Uterus (tissue), 4 donors: ENCODE measurements around the gene FAM228B. TPM values are rescaled to one million over a fixed set of nuclear protein-coding genes. Genes with fewer than 3 reads are reported as not detected.

Experiments used
- DNase-seq, 2 donors: peaks; one replicate each; pipeline ENCODE4 v3.0.0-alpha.2; 2019 to 2020
- H3K27ac ChIP-seq, 2 donors: fragments of 200-600 bp; sonication (generic); 1 replicate in 1 of 2; 2 replicates in 1 of 2; pipeline ENCODE4 v1.5.1; 2016 to 2018
- H3K27me3 ChIP-seq, 2 donors: fragments of 200-600 bp; sonication (generic); one replicate each; pipeline ENCODE4 v1.5.1; 2018 to 2019; ENCODE audit warnings: control low read depth in 1 of 2
- H3K36me3 ChIP-seq, 2 donors: fragments of 200-600 bp; sonication (generic); one replicate each; pipeline ENCODE4 v1.5.1; 2019; ENCODE audit warnings: control low read depth in 1 of 2
- H3K4me1 ChIP-seq, 2 donors: fragments of 200-600 bp; sonication (generic); one replicate each; pipeline ENCODE4 v1.5.1; 2018 to 2019; ENCODE audit warnings: control low read depth in 1 of 2
- H3K4me3 ChIP-seq, 2 donors: fragments of 200-600 bp; sonication (generic); 1 replicate in 1 of 2; 2 replicates in 1 of 2; pipeline ENCODE4 v1.5.1; 2018 to 2019; ENCODE audit warnings: mild to moderate bottlenecking in 1 of 2
- H3K9me3 ChIP-seq, 2 donors: fragments of 200-600 bp; sonication (generic); one replicate each; pipeline ENCODE4 v1.5.1; 2019; ENCODE audit warnings: control low read depth in 1 of 2
- POLR2A ChIP-seq, 2 donors: fragments of 450-650 bp; IDR thresholded peaks; one replicate each; pipeline ENCODE4 v1.6.1; 2016; ENCODE audit warnings: antibody characterized with exemption in 2 of 2, mild to moderate bottlenecking in 1 of 2, moderate library complexity in 1 of 2
- intact Hi-C: fragments of 100-400 bp; cut with DNase I; formaldehyde crosslinking; loops from one replicate; pipeline ENCODE4 v1.15.1; 2023; ENCODE audit warnings: low total_unique reads
- total RNA-seq, 4 donors: library from RNA; depleted of rRNA in 3 of 4; stranded (reverse); fragments of >200 nt in 3 of 4; gene quantifications; one replicate each; pipeline versions ENCODE4 v1.1.0 to v1.2.4, GENCODE V29; 2014 to 2023
- TF ChIP-seq, protein P1 (sequence below), 4 experiments: fragments of 200-600 bp in 2 of 4; fragments of 450-650 bp in 2 of 4; sonication (generic) in 2 of 4; IDR thresholded peaks; one replicate each; pipeline ENCODE4 v1.5.1; 2016 to 2019; ENCODE audit warnings: antibody characterized with exemption in 4 of 4, mild to moderate bottlenecking in 2 of 4, moderate library complexity in 1 of 4
- donor health status: DM: yes; HTN: yes; CAD: no.

FAM228B gene
- total RNA-seq, 4 donors from 2014 or later: 25.1 to 96.1 (median 51.7) TPM

DNA sequence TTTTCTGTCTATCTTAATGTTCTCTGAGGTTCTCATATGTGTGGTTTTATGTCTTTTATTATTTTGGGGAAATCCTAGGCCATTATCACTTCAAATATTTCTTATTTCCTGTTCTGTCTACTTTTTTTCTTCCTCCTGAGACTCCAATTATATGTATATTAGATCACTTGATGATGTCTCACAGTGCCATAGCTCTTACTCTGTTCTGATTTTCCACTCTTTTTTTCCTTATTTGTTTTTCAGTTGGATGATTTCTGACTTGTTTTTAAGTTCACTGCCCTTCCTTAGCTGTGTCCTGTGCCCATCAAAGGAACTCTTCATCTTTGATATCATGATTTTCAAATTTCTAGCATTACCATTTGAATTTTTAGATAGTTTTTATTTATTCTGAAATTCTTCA is 24.1 kb downstream of the FAM228B start:
- TF ChIP-seq, protein P1, sequence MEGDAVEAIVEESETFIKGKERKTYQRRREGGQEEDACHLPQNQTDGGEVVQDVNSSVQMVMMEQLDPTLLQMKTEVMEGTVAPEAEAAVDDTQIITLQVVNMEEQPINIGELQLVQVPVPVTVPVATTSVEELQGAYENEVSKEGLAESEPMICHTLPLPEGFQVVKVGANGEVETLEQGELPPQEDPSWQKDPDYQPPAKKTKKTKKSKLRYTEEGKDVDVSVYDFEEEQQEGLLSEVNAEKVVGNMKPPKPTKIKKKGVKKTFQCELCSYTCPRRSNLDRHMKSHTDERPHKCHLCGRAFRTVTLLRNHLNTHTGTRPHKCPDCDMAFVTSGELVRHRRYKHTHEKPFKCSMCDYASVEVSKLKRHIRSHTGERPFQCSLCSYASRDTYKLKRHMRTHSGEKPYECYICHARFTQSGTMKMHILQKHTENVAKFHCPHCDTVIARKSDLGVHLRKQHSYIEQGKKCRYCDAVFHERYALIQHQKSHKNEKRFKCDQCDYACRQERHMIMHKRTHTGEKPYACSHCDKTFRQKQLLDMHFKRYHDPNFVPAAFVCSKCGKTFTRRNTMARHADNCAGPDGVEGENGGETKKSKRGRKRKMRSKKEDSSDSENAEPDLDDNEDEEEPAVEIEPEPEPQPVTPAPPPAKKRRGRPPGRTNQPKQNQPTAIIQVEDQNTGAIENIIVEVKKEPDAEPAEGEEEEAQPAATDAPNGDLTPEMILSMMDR (IDR thresholded peaks at IDR 0.05): no peak
- TF ChIP-seq POLR2A (IDR thresholded peaks at IDR 0.05): no peak
- H3K27ac ChIP-seq: no peak overlapping the region
- no peaks in the 10 kb centered on the region for H3K4me1 ChIP-seq
- intact Hi-C loops: no loop called here
- no peak for DNase-seq
- H3K27me3 ChIP-seq: no peaks in the 10 kb centered on the region
- peaks cover 0 to 14% of the 10 kb centered on the region in 2 donors for H3K9me3 ChIP-seq
- no peak overlapping the region for H3K4me3 ChIP-seq
- no peaks in the 10 kb centered on the region for H3K36me3 ChIP-seq

DNA sequence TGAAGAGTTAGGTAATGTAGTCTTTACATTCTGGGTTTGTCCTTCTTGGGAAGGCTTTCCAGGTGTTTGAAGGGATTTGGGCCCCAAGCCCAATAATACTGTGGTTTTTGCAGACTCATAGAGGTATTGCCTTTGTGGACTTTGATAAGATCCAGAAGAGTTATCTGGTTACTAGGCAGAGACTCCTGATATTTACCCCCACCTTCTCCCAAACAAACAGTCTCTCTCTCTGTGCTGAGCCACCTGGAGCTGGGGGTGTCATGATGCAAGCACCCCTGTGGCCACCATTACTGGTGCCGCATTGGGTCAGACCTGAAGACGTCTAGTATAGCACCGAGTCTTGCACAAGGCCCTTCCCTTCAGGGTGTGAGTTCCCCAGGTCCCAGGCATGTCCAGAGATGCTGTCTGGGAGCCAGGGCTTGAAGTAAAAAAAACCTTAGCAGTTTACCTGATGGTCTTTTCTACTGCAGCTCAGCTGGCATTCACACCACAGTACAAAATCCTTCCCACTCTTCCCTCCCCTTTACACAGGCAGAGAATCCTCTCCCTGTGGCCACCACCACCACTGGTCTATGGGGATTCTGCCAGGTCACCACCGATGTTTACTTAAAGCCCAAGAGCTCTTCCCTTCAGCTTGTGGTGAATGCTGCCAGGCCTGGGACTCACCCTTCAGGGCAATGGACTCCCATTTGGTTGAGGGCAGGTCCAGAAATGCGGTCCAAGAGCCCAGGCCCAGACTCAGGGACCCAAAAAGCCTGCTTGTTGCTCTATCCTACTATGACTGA is 29.3 kb downstream of the FAM228B start:
- Histone ChIP-seq H3K27ac (no peak overlapping the region), H3K9me3 (peaks cover 0 to 6% of the 10 kb centered on the region in 2 donors), H3K27me3 (no peaks in the 10 kb centered on the region), H3K36me3 (no peaks in the 10 kb centered on the region), H3K4me3 (no peak overlapping the region), H3K4me1 (no peaks in the 10 kb centered on the region)
- no peak for DNase-seq
- no peak for TF ChIP-seq POLR2A (IDR thresholded peaks at IDR 0.05)
- TF ChIP-seq, protein P1 (IDR thresholded peaks at IDR 0.05): no peak
- intact Hi-C loops: no loop called here

DNA sequence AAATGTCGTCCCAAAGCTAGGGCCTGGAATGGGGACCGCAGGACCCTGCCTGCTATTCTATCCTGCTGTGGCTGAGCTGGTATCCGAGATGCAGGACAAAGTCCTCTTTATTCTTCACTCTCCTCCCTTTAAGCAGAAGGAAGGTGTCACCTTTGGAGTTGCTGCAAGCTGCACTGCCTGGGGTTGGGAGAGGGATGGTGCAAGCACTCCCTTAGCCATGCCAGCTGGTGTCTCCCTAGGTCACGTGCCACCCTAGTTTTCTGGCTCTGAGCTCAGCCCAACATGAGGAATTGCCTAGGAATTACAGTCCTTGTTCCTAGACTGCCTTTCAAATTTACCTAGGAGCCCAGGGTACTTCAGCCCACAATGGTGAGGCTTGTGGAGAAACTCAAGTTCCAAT is 30.2 kb downstream of the FAM228B start:
- no peak for DNase-seq
- H3K27ac ChIP-seq: no peak overlapping the region
- no peaks in the 10 kb centered on the region for H3K27me3 ChIP-seq
- no peaks in the 10 kb centered on the region for H3K36me3 ChIP-seq
- H3K4me1 ChIP-seq: no peaks in the 10 kb centered on the region
- no peak overlapping the region for H3K4me3 ChIP-seq
- intact Hi-C loops: no loop called here
- no peak for TF ChIP-seq POLR2A (IDR thresholded peaks at IDR 0.05)
- TF ChIP-seq, protein P1 (IDR thresholded peaks at IDR 0.05): no peak
- H3K9me3 ChIP-seq: no peaks in the 10 kb centered on the region

DNA sequence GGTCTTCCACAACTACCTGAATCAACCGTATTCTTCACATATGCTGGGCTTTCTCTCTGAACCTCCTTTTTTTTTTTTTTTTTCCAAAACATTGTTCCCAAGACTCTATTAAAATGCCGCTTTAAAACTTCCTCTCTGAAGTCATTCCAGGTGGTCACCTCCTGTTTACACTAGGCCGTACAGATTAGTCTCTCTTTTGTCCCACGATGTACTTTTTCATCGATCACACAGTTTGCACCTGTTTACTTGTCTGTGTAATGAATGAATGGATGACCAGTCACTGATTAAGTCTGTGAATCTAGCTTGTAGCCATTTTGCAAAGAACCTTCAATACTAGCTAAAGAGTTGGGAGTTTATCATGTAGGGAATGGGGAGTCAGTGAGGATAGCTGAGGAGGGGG is 34.9 kb downstream of the FAM228B start:
- Histone ChIP-seq H3K27me3 (no peaks in the 10 kb centered on the region), H3K36me3 (no peaks in the 10 kb centered on the region), H3K4me1 (no peaks in the 10 kb centered on the region), H3K4me3 (no peak overlapping the region), H3K27ac (no peak overlapping the region), H3K9me3 (peaks cover 0 to 9% of the 10 kb centered on the region in 2 donors)
- no peak for DNase-seq
- intact Hi-C loops: no loop called here
- TF ChIP-seq, protein P1 (IDR thresholded peaks at IDR 0.05): no peak
- TF ChIP-seq POLR2A (IDR thresholded peaks at IDR 0.05): no peak

DNA sequence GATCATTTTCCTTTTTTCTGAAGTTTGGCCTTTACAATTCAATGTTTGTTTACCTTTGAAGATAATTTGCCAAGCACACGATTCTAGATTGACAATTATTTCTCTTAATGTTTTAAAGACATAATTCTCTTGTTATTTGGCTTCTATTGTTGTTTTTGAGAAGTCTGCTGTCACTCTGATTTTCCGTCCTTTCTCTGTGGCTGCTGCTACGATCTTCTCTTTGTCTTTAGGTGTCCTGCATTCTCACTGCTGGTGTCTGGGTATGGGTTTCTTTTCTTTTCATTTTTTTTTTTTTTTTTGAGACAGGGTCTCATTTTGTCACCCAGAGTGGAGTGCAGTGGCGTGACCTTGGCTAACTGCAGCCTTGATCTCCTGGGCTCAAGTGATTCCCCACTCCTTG is 36.4 kb downstream of the FAM228B start:
- H3K36me3 ChIP-seq: no peaks in the 10 kb centered on the region
- no peaks in the 10 kb centered on the region for H3K4me1 ChIP-seq
- no peak overlapping the region for H3K27ac ChIP-seq
- no peaks in the 10 kb centered on the region for H3K27me3 ChIP-seq
- H3K9me3 ChIP-seq: peaks cover 0 to 9% of the 10 kb centered on the region in 2 donors
- TF ChIP-seq, protein P1 (IDR thresholded peaks at IDR 0.05): no peak
- DNase-seq: no peak
- H3K4me3 ChIP-seq: no peak overlapping the region
- intact Hi-C loops: no loop called here
